ENCODE measurements around the gene ZWILCH.
A peak's percentile ranks its signal among the peaks of the same experiment; 100 is the strongest.

ZWILCH gene

DNA sequence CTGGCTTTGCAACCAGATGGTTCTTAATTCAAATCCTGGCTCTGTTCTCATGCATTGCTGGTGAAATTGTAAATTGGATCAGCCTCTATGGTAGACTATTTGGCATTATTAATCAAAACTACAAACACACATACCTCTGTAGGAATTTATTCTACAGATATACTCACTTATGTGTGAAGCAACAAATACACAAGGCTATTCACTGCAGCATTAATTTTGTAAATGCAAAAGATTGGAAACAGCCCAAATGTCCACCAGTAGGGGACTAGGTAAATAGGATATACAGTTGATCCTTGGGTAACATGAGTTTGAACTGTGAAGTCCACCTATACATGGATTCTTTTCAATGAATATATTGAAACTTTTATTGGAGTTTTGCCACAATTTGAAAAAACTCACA is 90.2 kb downstream of the ZWILCH start:
- no peak for DNase-seq (ENCODE audit: low read depth, low spot score)
- no peak overlapping the region for H3K4me3 ChIP-seq (ENCODE audit: low read depth, low read length)
- TF ChIP-seq, protein P1, sequence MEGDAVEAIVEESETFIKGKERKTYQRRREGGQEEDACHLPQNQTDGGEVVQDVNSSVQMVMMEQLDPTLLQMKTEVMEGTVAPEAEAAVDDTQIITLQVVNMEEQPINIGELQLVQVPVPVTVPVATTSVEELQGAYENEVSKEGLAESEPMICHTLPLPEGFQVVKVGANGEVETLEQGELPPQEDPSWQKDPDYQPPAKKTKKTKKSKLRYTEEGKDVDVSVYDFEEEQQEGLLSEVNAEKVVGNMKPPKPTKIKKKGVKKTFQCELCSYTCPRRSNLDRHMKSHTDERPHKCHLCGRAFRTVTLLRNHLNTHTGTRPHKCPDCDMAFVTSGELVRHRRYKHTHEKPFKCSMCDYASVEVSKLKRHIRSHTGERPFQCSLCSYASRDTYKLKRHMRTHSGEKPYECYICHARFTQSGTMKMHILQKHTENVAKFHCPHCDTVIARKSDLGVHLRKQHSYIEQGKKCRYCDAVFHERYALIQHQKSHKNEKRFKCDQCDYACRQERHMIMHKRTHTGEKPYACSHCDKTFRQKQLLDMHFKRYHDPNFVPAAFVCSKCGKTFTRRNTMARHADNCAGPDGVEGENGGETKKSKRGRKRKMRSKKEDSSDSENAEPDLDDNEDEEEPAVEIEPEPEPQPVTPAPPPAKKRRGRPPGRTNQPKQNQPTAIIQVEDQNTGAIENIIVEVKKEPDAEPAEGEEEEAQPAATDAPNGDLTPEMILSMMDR (IDR thresholded peaks at IDR 0.05; ENCODE audit: low read depth, low read length): no peak
- in situ Hi-C loops (cut with HindIII; ENCODE audit: low sequenced_read_pairs): no loop called here

DNA sequence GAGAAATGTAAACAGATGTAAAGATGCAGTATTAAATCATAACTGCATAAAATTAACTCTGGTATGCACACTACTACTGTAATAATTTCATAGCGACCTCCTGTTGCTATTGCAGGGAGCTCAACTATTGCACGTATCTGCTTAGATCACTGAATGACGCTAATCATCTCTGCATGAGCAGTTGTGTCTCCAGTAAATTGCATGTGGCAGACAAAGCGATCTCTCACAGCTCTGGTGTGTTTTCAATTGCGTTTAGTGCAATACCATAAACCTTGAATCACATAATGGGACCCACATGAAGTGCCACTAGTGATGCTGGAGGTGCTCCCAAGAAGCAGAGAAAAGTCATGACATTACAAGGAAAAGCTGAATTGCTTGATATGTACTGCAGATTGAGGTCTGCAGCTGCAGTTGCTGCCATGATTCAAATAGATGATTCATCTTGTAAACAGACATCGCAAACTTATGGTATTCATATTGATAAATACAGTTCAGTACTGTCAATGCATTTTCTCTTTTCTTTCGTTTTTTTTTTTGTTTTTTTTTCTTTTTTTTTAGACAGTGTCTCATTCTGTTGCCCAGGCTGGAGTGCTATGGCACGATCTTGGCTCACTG is 90.9 kb downstream of the ZWILCH start:
- peak; percentile 24 for DNase-seq (ENCODE audit: low read depth, low spot score)
- TF ChIP-seq, protein P1 (IDR thresholded peaks at IDR 0.05; ENCODE audit: low read depth, low read length): no peak
- in situ Hi-C loops (cut with HindIII; ENCODE audit: low sequenced_read_pairs): no loop called here
- no peak overlapping the region for H3K4me3 ChIP-seq (ENCODE audit: low read depth, low read length)

GRCh38 chr15:66598095-66598815 is 93.1 kb downstream of the ZWILCH start:
- in situ Hi-C loops (cut with HindIII; ENCODE audit: low sequenced_read_pairs): no loop called here
- DNase-seq (ENCODE audit: low read depth, low spot score): no peak
- no peak overlapping the region for H3K4me3 ChIP-seq (ENCODE audit: low read depth, low read length)
- TF ChIP-seq, protein P1 (IDR thresholded peaks at IDR 0.05; ENCODE audit: low read depth, low read length): no peak

Data from astrocyte of the spinal cord (primary cell).